ENCODE data around the gene SCN9A. TPM values are rescaled to one million over a fixed set of nuclear protein-coding genes. Genes with fewer than 3 reads are reported as not detected.

SCN9A gene
- total and polyA plus RNA-seq, 10 of the 15 experiments (the other 5 are each of a cell fraction or from before 2014, with no cell fraction given), result 0.04 to 0.08 (median 0.08) TPM; not detected in 7

- TF ChIP-seq WRNIP1 (IDR thresholded peaks at IDR 0.05; ENCODE audit: borderline replicate concordance, low read depth, low read length), result no peak
- no peak for TF ChIP-seq ATF7 (IDR thresholded peaks at IDR 0.05; ENCODE audit: low read depth)
- TF ChIP-seq PBX3 (IDR thresholded peaks at IDR 0.05; ENCODE audit: insufficient replicate concordance, low read depth, low read length), result no peak
- no peak for TF ChIP-seq ZBED1 (IDR thresholded peaks at IDR 0.05; ENCODE audit: borderline replicate concordance)
- no peak for TF ChIP-seq SUPT20H (IDR thresholded peaks at IDR 0.05; ENCODE audit: borderline replicate concordance, control insufficient read depth, low read depth, low read length)
- no peak for TF ChIP-seq HCFC1 (IDR thresholded peaks at IDR 0.05; ENCODE audit: low read length)
Measured at GRCh38 chr2:166170356-166170755, 205.4 kb downstream of the SCN9A start (continued).

GRCh38 chr2:166167449-166167848 is 208.3 kb downstream of the SCN9A start:
- WGBS (ENCODE audit: insufficient coverage, insufficient replicate concordance, low lambda C conversion rate, missing lambda C conversion rate), result 2% methylated on average over 2 of the region's 2 CpGs
- H3K4me3 ChIP-seq, result no peak overlapping the region

More at GRCh38 chr2:166167449-166167848, 208.3 kb downstream of the SCN9A start:
- no peaks in the 10 kb centered on the region for H3K9me3 ChIP-seq (replicated peaks; ENCODE audit: control insufficient read depth, insufficient read depth, low read length)
- H3K4me2 ChIP-seq (ENCODE audit: control insufficient read depth, insufficient read depth), result no peak overlapping the region
- POLR2A ChIA-PET, result no interaction called here
- FAIRE-seq (no peak), ATAC-seq (no peak), DNase-seq (ENCODE audit: low read depth, low spot score) (no peak)
- H3K27ac ChIP-seq (ENCODE audit: control insufficient read depth, insufficient read depth), result no peak overlapping the region
- H3K27me3 ChIP-seq (replicated peaks in 1 of 2; ENCODE audit: control insufficient read depth in 2 of 2, insufficient read depth in 2 of 2, low read length in 1 of 2), result no peaks in the 10 kb centered on the region
- TF ChIP-seq FOXM1 (IDR thresholded peaks at IDR 0.05; ENCODE audit: low read depth, low read length), result no peak
- TF ChIP-seq HDAC2 (IDR thresholded peaks at IDR 0.05), result no peak
- TF ChIP-seq, protein P1, sequence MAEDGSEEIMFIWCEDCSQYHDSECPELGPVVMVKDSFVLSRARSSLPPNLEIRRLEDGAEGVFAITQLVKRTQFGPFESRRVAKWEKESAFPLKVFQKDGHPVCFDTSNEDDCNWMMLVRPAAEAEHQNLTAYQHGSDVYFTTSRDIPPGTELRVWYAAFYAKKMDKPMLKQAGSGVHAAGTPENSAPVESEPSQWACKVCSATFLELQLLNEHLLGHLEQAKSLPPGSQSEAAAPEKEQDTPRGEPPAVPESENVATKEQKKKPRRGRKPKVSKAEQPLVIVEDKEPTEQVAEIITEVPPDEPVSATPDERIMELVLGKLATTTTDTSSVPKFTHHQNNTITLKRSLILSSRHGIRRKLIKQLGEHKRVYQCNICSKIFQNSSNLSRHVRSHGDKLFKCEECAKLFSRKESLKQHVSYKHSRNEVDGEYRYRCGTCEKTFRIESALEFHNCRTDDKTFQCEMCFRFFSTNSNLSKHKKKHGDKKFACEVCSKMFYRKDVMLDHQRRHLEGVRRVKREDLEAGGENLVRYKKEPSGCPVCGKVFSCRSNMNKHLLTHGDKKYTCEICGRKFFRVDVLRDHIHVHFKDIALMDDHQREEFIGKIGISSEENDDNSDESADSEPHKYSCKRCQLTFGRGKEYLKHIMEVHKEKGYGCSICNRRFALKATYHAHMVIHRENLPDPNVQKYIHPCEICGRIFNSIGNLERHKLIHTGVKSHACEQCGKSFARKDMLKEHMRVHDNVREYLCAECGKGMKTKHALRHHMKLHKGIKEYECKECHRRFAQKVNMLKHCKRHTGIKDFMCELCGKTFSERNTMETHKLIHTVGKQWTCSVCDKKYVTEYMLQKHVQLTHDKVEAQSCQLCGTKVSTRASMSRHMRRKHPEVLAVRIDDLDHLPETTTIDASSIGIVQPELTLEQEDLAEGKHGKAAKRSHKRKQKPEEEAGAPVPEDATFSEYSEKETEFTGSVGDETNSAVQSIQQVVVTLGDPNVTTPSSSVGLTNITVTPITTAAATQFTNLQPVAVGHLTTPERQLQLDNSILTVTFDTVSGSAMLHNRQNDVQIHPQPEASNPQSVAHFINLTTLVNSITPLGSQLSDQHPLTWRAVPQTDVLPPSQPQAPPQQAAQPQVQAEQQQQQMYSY (CRISPR knock-in tag; IDR thresholded peaks at IDR 0.05), result no peak
- CTCF ChIA-PET, result no interaction called here
- no peaks in the 10 kb centered on the region for H3K4me1 ChIP-seq (ENCODE audit: control insufficient read depth, insufficient read depth, low read length)
- H3K79me2 ChIP-seq (ENCODE audit: control insufficient read depth, insufficient read depth, low read length), result no peaks in the 10 kb centered on the region
- in situ Hi-C loops (cut with MboI) (no loop called here), intact Hi-C loops (cut with micrococcal nuclease; ENCODE audit: unreplicated experiment) (no loop called here)
- RAD21 ChIA-PET (ENCODE audit: unreplicated experiment), result no interaction called here
- no TSS peak for BruUV-seq (replicated peaks)
- SMC1A ChIA-PET (ENCODE audit: uncharacterized antibody, unreplicated experiment), result no interaction called here
- no peaks in the 10 kb centered on the region for H4K20me1 ChIP-seq (ENCODE audit: control insufficient read depth, insufficient read depth)
- no peaks in the 10 kb centered on the region for H3K36me3 ChIP-seq (ENCODE audit: control insufficient read depth in 2 of 2, insufficient read depth in 2 of 2, low read length in 1 of 2)
- H3K9ac ChIP-seq (ENCODE audit: control insufficient read depth, insufficient read depth, low read length), result no peak overlapping the region
- H2AFZ ChIP-seq (ENCODE audit: control insufficient read depth, low read depth, low read length), result no peak overlapping the region

Data from GM12878 (cell line).